ENCODE measurements around the gene ANP32B. TPM values are rescaled to one million over a fixed set of nuclear protein-coding genes. Genes with fewer than 3 reads are reported as not detected.
"Not testable (repeated sequence)": the region's sequence is repeated elsewhere in the genome, so short reads cannot be mapped to it uniquely, and the experiment has no call there.

The ANP32B gene
- total and polyA plus RNA-seq, 7 donors, result 52.8 to 136 (median 70.6) TPM

- H3K36me3 ChIP-seq (ENCODE audit: insufficient read depth in 1 of 2, low read depth in 1 of 2), result no peaks in the 10 kb centered on the region
- H3K27me3 ChIP-seq (ENCODE audit: insufficient read depth in 3 of 3, low read length in 2 of 3), result peaks cover 0 to 8% (median 0%) of the 10 kb centered on the region in 3 donors
- ATAC-seq (no peak), DNase-seq (no peak)
- H3K9me3 ChIP-seq, result no peaks in the 10 kb centered on the region
- 49 to 79% (median 53%) methylated on average over 2 of the region's 2 CpGs for WGBS, 3 donors
- no peak overlapping the region for H3K27ac ChIP-seq
- TF ChIP-seq CTCF (IDR thresholded peaks at IDR 0.05), result no peak
- no peak overlapping the region for H3K4me3 ChIP-seq
- H3K4me1 ChIP-seq, result no peaks in the 10 kb centered on the region
- intact Hi-C loops (cut with DNase I), result no loop called here
These were observed 14.1 kb upstream of the ANP32B start for GRCh38 chr9:97969014-97969413.

GRCh38 chr9:97970165-97970564 is 13.0 kb upstream of the ANP32B start:
- H3K27me3 ChIP-seq (ENCODE audit: insufficient read depth in 3 of 3, low read length in 2 of 3), result peaks cover 0 to 8% (median 0%) of the 10 kb centered on the region in 3 donors
- WGBS, 3 donors, result 54 to 63% (median 60%) methylated on average over 7 of the region's 7 CpGs
- ATAC-seq, result no peak

GRCh38 chr9:97972753-97973152 is 10.4 kb upstream of the ANP32B start:
- WGBS, 3 donors, result 72 to 77% (median 75%) methylated on average over 4 of the region's 4 CpGs
- no peak for ATAC-seq
- intact Hi-C loops (cut with DNase I), result no loop called here

More at GRCh38 chr9:97970165-97970564, 13.0 kb upstream of the ANP32B start:
- Histone ChIP-seq H3K36me3 (ENCODE audit: insufficient read depth in 1 of 2, low read depth in 1 of 2) (no peaks in the 10 kb centered on the region), H3K4me1 (no peaks in the 10 kb centered on the region), H3K9me3 (no peaks in the 10 kb centered on the region), H3K27ac (no peak overlapping the region), H3K4me3 (no peak overlapping the region)
- DNase-seq, result no peak
- no peak for TF ChIP-seq CTCF (IDR thresholded peaks at IDR 0.05)
- intact Hi-C loops (cut with DNase I), result no loop called here

GRCh38 chr9:97975376-97975775 is 7.8 kb upstream of the ANP32B start:
- ATAC-seq, result no peak
- Histone ChIP-seq H3K36me3 (ENCODE audit: insufficient read depth in 1 of 2, low read depth in 1 of 2) (no peaks in the 10 kb centered on the region), H3K27me3 (ENCODE audit: insufficient read depth in 3 of 3, low read length in 2 of 3) (peaks cover 0 to 8% (median 0%) of the 10 kb centered on the region in 3 donors), H3K4me1 (peaks cover 2% of the 10 kb centered on the region), H3K9me3 (no peaks in the 10 kb centered on the region), H3K27ac (no peak overlapping the region), H3K4me3 (no peak overlapping the region)
- TF ChIP-seq CTCF (IDR thresholded peaks at IDR 0.05), result no peak
- DNase-seq, result no peak
- 51 to 69% (median 60%) methylated on average over 1 of the region's 1 CpG for WGBS, 3 donors
- intact Hi-C loops (cut with DNase I), result no loop called here

More at GRCh38 chr9:97972753-97973152, 10.4 kb upstream of the ANP32B start:
- Histone ChIP-seq H3K27me3 (ENCODE audit: insufficient read depth in 3 of 3, low read length in 2 of 3) (peaks cover 0 to 8% (median 0%) of the 10 kb centered on the region in 3 donors), H3K36me3 (ENCODE audit: insufficient read depth in 1 of 2, low read depth in 1 of 2) (no peaks in the 10 kb centered on the region), H3K4me1 (no peaks in the 10 kb centered on the region), H3K4me3 (no peak overlapping the region), H3K9me3 (no peaks in the 10 kb centered on the region), H3K27ac (no peak overlapping the region)
- TF ChIP-seq CTCF (IDR thresholded peaks at IDR 0.05), result no peak
- no peak for DNase-seq

DNA sequence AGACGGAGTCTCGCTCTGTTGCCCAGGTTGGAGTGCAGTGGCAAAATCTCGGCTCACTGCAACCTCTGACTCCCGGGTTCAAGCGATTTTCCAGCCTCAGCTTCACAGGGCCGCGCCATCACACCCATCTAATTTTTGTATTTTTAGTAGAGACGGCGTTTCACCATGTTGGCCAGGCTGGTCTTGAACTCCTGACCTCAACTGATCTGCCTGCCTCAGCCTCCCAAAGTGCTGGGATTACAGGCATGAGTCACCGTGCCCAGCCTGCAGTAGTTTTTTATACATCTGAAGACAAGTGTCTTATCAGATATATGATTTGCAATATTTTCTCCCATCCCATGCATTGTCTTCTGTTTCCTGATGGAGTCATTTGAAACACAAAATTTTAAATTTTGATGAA is 6.5 kb upstream of the ANP32B start:
- intact Hi-C loops (cut with DNase I); H3K4me3 ChIP-seq; H3K27me3 ChIP-seq (ENCODE audit: insufficient read depth in 3 of 3, low read length in 2 of 3); H3K36me3 ChIP-seq (ENCODE audit: insufficient read depth in 1 of 2, low read depth in 1 of 2); H3K9me3 ChIP-seq; DNase-seq; ATAC-seq; H3K27ac ChIP-seq: not testable (repeated sequence)
- WGBS, 3 donors, result 88 to 94% (median 93%) methylated on average over 10 of the region's 10 CpGs
- peaks cover 11% of the 10 kb centered on the region for H3K4me1 ChIP-seq
